ENCODE results near the gene MT2A.

MT2A gene

GRCh38 chr16:56600398-56600999 is 7.9 kb upstream of the MT2A start:
- DNase-seq (ENCODE audit: low spot score) = peak; percentile 64

GRCh38 chr16:56601325-56601724 is 7.1 kb upstream of the MT2A start:
- DNase-seq (ENCODE audit: low spot score) = no peak

- peak; percentile 58 for DNase-seq (ENCODE audit: low spot score)
Observed at GRCh38 chr16:56603589-56603988, 4.8 kb upstream of the MT2A start.

GRCh38 chr16:56604966-56605365 is 3.4 kb upstream of the MT2A start:
- no peak for DNase-seq (ENCODE audit: low spot score)

- DNase-seq (ENCODE audit: low spot score) = no peak
Observed at GRCh38 chr16:56605475-56605874, 2.9 kb upstream of the MT2A start.

- no peak for DNase-seq (ENCODE audit: low spot score)
Observed at GRCh38 chr16:56606071-56606475, 2.3 kb upstream of the MT2A start.

GRCh38 chr16:56606476-56607108 is 1.8 kb upstream of the MT2A start:
- no peak for DNase-seq (ENCODE audit: low spot score)

GRCh38 chr16:56607109-56607618 is 1.2 kb upstream of the MT2A start:
- DNase-seq (ENCODE audit: low spot score) = no peak

GRCh38 chr16:56607675-56608042 is 725 bp upstream of the MT2A start:
- DNase-seq (ENCODE audit: low spot score) = no peak

- DNase-seq (ENCODE audit: low spot score) = no peak
Observed at GRCh38 chr16:56608876-56609462, 585 bp downstream of the MT2A start.

- no peak for DNase-seq (ENCODE audit: low spot score)
Observed at GRCh38 chr16:56609463-56609921, 1.1 kb downstream of the MT2A start.

- no peak for DNase-seq (ENCODE audit: low spot score)
Observed at GRCh38 chr16:56610017-56610608, 1.7 kb downstream of the MT2A start.

GRCh38 chr16:56610609-56611111 is 2.3 kb downstream of the MT2A start:
- no peak for DNase-seq (ENCODE audit: low spot score)

- no peak for DNase-seq (ENCODE audit: low spot score)
Observed at GRCh38 chr16:56611281-56611833, 3.0 kb downstream of the MT2A start.

- DNase-seq (ENCODE audit: low spot score) = no peak
Observed at GRCh38 chr16:56613706-56614105, 5.3 kb downstream of the MT2A start.

GRCh38 chr16:56614549-56614991 is 6.2 kb downstream of the MT2A start:
- no peak for DNase-seq (ENCODE audit: low spot score)

GRCh38 chr16:56615353-56615752 is 7.0 kb downstream of the MT2A start:
- no peak for DNase-seq (ENCODE audit: low spot score)

GRCh38 chr16:56616608-56617211 is 8.3 kb downstream of the MT2A start:
- no peak for DNase-seq (ENCODE audit: low spot score)

- DNase-seq (ENCODE audit: low spot score) = no peak
Observed at GRCh38 chr16:56617212-56618085, 9.1 kb downstream of the MT2A start.

- no peak for DNase-seq (ENCODE audit: low spot score)
Observed at GRCh38 chr16:56618138-56618537, 9.8 kb downstream of the MT2A start.

- DNase-seq (ENCODE audit: low spot score) = no peak
Observed at GRCh38 chr16:56620339-56620897, 12.0 kb downstream of the MT2A start.

Measured in D341Med (cell line).